Immature natural killer cell (primary cell): ENCODE data around the gene PATE1. TPM values are rescaled to one million over a fixed set of nuclear protein-coding genes. Genes with fewer than 3 reads are reported as not detected.
"Not testable (repeated sequence)": the region's sequence is repeated elsewhere in the genome, so short reads cannot be mapped to it uniquely, and the experiment has no call there.

Experiments used
- DNase-seq, 3 donors: peaks; one replicate each; pipeline ENCODE4 v3.0.0; 2022; ENCODE audit warnings: mixed read lengths in 1 of 3
- H3K27ac Mint-ChIP-seq, 6 donors: one replicate each; pipeline ENCODE4 v1.8.0; 2020; ENCODE audit warnings: mixed read lengths in 6 of 6, mild to moderate bottlenecking in 5 of 6, inconsistent platforms in 4 of 6, moderate library complexity in 3 of 6
- H3K27me3 Mint-ChIP-seq, 3 donors: one replicate each; pipeline ENCODE4 v1.8.0; 2020 to 2021; ENCODE audit warnings: low read depth in 3 of 3, mild to moderate bottlenecking in 3 of 3, mixed read lengths in 3 of 3, moderate library complexity in 3 of 3, inconsistent platforms in 1 of 3
- H3K36me3 Mint-ChIP-seq, 3 donors: one replicate each; pipeline ENCODE4 v1.8.0; 2020; ENCODE audit warnings: mixed read lengths in 3 of 3, inconsistent platforms in 2 of 3, mild to moderate bottlenecking in 2 of 3
- H3K4me1 Mint-ChIP-seq, 2 donors: one replicate each; pipeline ENCODE4 v1.8.0; 2020; ENCODE audit warnings: inconsistent platforms in 2 of 2, mild to moderate bottlenecking in 2 of 2, mixed read lengths in 2 of 2, moderate library complexity in 1 of 2
- H3K4me3 Mint-ChIP-seq, 5 donors: one replicate each; pipeline ENCODE4 v1.8.0; 2020; ENCODE audit warnings: mild to moderate bottlenecking in 5 of 5, mixed read lengths in 5 of 5, inconsistent platforms in 3 of 5, moderate library complexity in 3 of 5
- H3K9me3 Mint-ChIP-seq, 6 donors: one replicate each; pipeline ENCODE4 v1.8.0; 2020; ENCODE audit warnings: mild to moderate bottlenecking in 6 of 6, mixed read lengths in 6 of 6, inconsistent platforms in 4 of 6, moderate library complexity in 3 of 6
- polyA plus RNA-seq, 3 donors: library from polyadenylated mRNA; unstranded; fragments of 300-500 nt; fragmentation: Illumina TruSeq; gene quantifications; one replicate each; pipeline ENCODE4 v1.2.3, GENCODE V29; 2021

PATE1 gene, protein sequence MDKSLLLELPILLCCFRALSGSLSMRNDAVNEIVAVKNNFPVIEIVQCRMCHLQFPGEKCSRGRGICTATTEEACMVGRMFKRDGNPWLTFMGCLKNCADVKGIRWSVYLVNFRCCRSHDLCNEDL
- polyA plus RNA-seq: not detected

- no peaks in the 10 kb centered on the region for H3K36me3 Mint-ChIP-seq
- H3K9me3 Mint-ChIP-seq: peaks cover 0 to 1% (median 0%) of the 10 kb centered on the region in 6 donors
- H3K4me3 Mint-ChIP-seq: no peak within 1 kb of the TSS
- H3K27me3 Mint-ChIP-seq: peaks cover 0 to 5% (median 3%) of the 10 kb centered on the region in 3 donors
- H3K4me1 Mint-ChIP-seq: no peaks in the 10 kb centered on the region
- H3K27ac Mint-ChIP-seq: no peak within 1 kb of the TSS
- DNase-seq: no peak
These were observed at the start of gene PATE1 for GRCh38 chr11:125745979-125746378. PATE1 (plus strand) TSS chr11:125746279; CDS start chr11:125746305, 26 bp downstream.

- peaks cover 2 to 5% (median 4%) of the 10 kb centered on the region in 3 donors for H3K27me3 Mint-ChIP-seq
- no peak overlapping the region for H3K27ac Mint-ChIP-seq
These were observed 45.0 kb upstream of the PATE1 start for GRCh38 chr11:125701018-125701610.

GRCh38 chr11:125701858-125702621 lies 44.0 kb upstream of the PATE1 start:
- no peaks in the 10 kb centered on the region for H3K36me3 Mint-ChIP-seq
- H3K27me3 Mint-ChIP-seq: peaks cover 4 to 6% (median 6%) of the 10 kb centered on the region in 3 donors

More at GRCh38 chr11:125701018-125701610, 45.0 kb upstream of the PATE1 start:
- Mint-ChIP-seq H3K4me3 (no peak overlapping the region), H3K36me3 (no peaks in the 10 kb centered on the region), H3K4me1 (no peaks in the 10 kb centered on the region), H3K9me3 (peaks cover 0 to 2% (median 0%) of the 10 kb centered on the region in 6 donors)
- DNase-seq: no peak

DNA sequence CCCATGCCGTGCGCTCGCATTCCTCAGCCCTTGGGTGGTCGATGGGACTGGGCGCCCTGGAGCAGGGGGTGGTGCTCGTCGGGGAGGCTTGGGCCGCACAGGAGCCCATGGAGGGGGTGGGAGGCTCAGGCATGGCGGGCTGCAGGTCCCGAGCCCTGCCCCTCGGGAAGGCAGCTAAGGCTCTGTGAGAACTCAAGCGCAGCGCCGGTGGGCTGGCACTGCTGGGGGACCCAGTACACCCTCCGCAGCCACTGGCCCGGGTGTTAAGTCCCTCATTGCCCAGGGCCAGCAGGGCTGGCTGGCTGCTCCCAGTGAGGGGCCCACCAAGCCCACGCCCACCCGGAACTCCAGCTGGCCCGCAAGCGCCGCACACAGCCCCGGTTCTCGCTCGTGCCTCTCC lies 41.4 kb upstream of the PATE1 start:
- H3K27ac Mint-ChIP-seq, H3K4me3 Mint-ChIP-seq, H3K27me3 Mint-ChIP-seq, DNase-seq, H3K9me3 Mint-ChIP-seq, H3K4me1 Mint-ChIP-seq, H3K36me3 Mint-ChIP-seq: not testable (repeated sequence)

More at GRCh38 chr11:125701858-125702621, 44.0 kb upstream of the PATE1 start:
- Mint-ChIP-seq H3K27ac (no peak overlapping the region), H3K4me1 (no peaks in the 10 kb centered on the region), H3K4me3 (no peak overlapping the region), H3K9me3 (peaks cover 0 to 2% (median 0%) of the 10 kb centered on the region in 6 donors)
- DNase-seq: no peak

DNA sequence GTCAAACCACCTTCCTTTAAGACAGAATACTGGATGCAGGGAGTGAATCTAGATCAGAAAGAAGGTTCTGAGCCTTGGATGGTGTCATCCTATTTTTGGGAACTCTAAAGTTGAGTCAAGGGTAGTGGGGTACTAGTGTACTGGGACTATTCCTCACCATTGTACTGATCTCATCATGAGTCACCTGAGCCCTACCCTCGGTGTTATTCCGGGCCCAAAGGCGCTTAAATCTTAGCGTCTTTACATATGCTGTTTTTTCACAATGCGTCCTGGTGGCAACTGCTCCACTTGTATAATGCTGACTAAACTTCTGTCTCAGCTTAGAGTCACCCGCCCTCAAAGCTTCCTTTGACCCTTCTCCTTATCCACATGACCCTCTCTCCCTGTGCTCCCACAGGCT lies 25.3 kb upstream of the PATE1 start:
- Mint-ChIP-seq H3K4me1 (no peaks in the 10 kb centered on the region), H3K9me3 (no peaks in the 10 kb centered on the region), H3K36me3 (no peaks in the 10 kb centered on the region), H3K27ac (no peak overlapping the region), H3K4me3 (no peak overlapping the region), H3K27me3 (peaks cover 0 to 22% (median 4%) of the 10 kb centered on the region in 3 donors)
- DNase-seq: no peak

DNA sequence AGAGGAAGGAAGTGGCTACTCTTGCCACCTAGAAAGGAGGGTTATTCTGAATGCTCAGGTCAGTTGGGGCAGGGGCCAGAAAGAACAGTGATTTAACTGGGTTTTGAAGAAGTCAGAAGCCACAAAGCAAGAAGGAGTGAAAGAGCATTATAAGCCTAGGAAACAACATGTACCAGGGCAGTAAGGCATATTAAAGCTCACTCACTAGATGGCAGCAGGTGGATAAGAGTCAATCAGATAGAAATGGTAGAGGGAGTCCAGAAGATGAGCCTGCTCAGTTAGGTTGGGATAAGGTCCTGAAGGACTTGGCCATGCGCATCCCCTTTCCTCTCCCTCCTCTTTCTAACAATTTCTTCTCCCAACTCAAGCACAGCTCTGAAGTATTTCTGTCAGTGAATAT lies 22.0 kb upstream of the PATE1 start:
- no peaks in the 10 kb centered on the region for H3K4me1 Mint-ChIP-seq
- H3K36me3 Mint-ChIP-seq: no peaks in the 10 kb centered on the region
- no peak overlapping the region for H3K27ac Mint-ChIP-seq
- no peak for DNase-seq
- no peaks in the 10 kb centered on the region for H3K9me3 Mint-ChIP-seq
- H3K4me3 Mint-ChIP-seq: no peak overlapping the region
- peaks cover 4 to 19% (median 5%) of the 10 kb centered on the region in 3 donors for H3K27me3 Mint-ChIP-seq

GRCh38 chr11:125728969-125729368 lies 17.1 kb upstream of the PATE1 start:
- no peak for DNase-seq
- Mint-ChIP-seq H3K27ac (no peak overlapping the region), H3K9me3 (peaks cover 0 to under 1% (median 0%) of the 10 kb centered on the region in 6 donors), H3K36me3 (no peaks in the 10 kb centered on the region), H3K4me3 (no peak overlapping the region), H3K27me3 (peaks cover 0 to 4% (median 3%) of the 10 kb centered on the region in 3 donors), H3K4me1 (no peaks in the 10 kb centered on the region)

DNA sequence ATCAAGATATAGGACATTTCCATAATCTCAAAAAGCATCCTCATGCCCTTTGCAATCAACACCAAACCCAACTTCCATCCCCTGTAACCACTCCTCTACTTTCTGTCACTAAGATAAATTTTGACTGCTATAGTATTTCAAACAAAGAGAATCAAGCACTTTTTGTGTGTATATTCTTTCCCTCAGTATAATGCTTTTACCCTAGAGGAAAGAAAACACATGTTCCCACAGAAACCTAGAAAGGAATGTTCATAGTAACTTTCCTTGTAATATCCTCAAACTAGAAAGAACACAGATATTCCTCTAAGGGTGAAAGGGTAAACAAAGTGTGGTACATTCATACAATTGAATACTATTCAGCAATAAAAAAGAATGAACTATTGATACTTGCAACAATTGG lies 5.5 kb upstream of the PATE1 start:
- no peak for DNase-seq
- H3K4me1 Mint-ChIP-seq: no peaks in the 10 kb centered on the region
- no peak overlapping the region for H3K4me3 Mint-ChIP-seq
- peaks cover 0 to 8% (median 7%) of the 10 kb centered on the region in 3 donors for H3K27me3 Mint-ChIP-seq
- H3K9me3 Mint-ChIP-seq: peaks cover 0 to 13% (median 4%) of the 10 kb centered on the region in 6 donors
- H3K36me3 Mint-ChIP-seq: no peaks in the 10 kb centered on the region
- no peak overlapping the region for H3K27ac Mint-ChIP-seq

GRCh38 chr11:125743681-125744080 lies 2.4 kb upstream of the PATE1 start:
- no peaks in the 10 kb centered on the region for H3K4me1 Mint-ChIP-seq
- peaks cover 0 to under 1% (median 0%) of the 10 kb centered on the region in 6 donors for H3K9me3 Mint-ChIP-seq
- no peaks in the 10 kb centered on the region for H3K36me3 Mint-ChIP-seq
- DNase-seq: no peak
- H3K27ac Mint-ChIP-seq: no peak overlapping the region
- no peak overlapping the region for H3K4me3 Mint-ChIP-seq
- H3K27me3 Mint-ChIP-seq: peaks cover 0 to 8% (median 3%) of the 10 kb centered on the region in 3 donors

- Mint-ChIP-seq H3K36me3 (no peaks in the 10 kb centered on the region), H3K27me3 (peaks cover 0 to 5% (median 3%) of the 10 kb centered on the region in 3 donors), H3K4me3 (no peak overlapping the region), H3K4me1 (no peaks in the 10 kb centered on the region), H3K27ac (no peak overlapping the region), H3K9me3 (peaks cover 0 to 4% (median 0%) of the 10 kb centered on the region in 6 donors)
- DNase-seq: no peak
These were observed 4.5 kb downstream of the PATE1 start for GRCh38 chr11:125750629-125751028.

- H3K27me3 Mint-ChIP-seq: peaks cover 2 to 15% (median 3%) of the 10 kb centered on the region in 3 donors
- peaks cover 0 to 4% (median 0%) of the 10 kb centered on the region in 6 donors for H3K9me3 Mint-ChIP-seq
- H3K4me3 Mint-ChIP-seq: no peak overlapping the region
- no peaks in the 10 kb centered on the region for H3K36me3 Mint-ChIP-seq
- DNase-seq: no peak
- no peak overlapping the region for H3K27ac Mint-ChIP-seq
- H3K4me1 Mint-ChIP-seq: no peaks in the 10 kb centered on the region
These were observed 10.0 kb downstream of the PATE1 start for GRCh38 chr11:125756050-125756449.

- Mint-ChIP-seq H3K36me3 (no peaks in the 10 kb centered on the region), H3K27ac (no peak overlapping the region), H3K4me1 (no peaks in the 10 kb centered on the region), H3K4me3 (no peak overlapping the region), H3K27me3 (peaks cover 4 to 16% (median 7%) of the 10 kb centered on the region in 3 donors), H3K9me3 (no peaks in the 10 kb centered on the region)
- no peak for DNase-seq
These were observed 16.4 kb downstream of the PATE1 start for GRCh38 chr11:125762445-125762844.

DNA sequence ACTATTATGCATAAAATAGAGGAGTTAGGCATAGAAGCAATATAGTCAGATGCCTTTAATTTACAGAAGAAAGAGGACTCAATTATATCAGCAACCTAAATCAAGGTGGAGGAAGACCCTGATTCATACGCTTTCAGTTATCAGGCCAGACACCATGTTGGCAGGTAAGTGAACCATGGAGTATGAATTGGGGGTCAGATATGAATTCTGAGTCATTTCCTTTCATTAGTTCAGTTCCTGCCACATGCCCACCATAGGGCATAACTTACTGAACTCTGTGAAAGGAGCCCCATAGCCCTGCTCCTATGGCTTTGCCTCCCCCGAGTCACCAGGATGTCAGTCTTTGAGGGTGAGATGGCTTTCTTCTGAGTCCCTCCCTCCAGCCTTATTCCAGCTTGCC lies 17.4 kb downstream of the PATE1 start:
- H3K36me3 Mint-ChIP-seq: no peaks in the 10 kb centered on the region
- no peak for DNase-seq
- H3K27ac Mint-ChIP-seq: no peak overlapping the region
- no peak overlapping the region for H3K4me3 Mint-ChIP-seq
- peaks cover 7 to 16% (median 7%) of the 10 kb centered on the region in 3 donors for H3K27me3 Mint-ChIP-seq
- no peaks in the 10 kb centered on the region for H3K9me3 Mint-ChIP-seq
- H3K4me1 Mint-ChIP-seq: no peaks in the 10 kb centered on the region

GRCh38 chr11:125766251-125766650 lies 20.2 kb downstream of the PATE1 start:
- H3K36me3 Mint-ChIP-seq: no peaks in the 10 kb centered on the region
- H3K9me3 Mint-ChIP-seq: peaks cover 0 to 2% (median 0%) of the 10 kb centered on the region in 6 donors
- H3K27me3 Mint-ChIP-seq: peaks cover 4 to 6% (median 4%) of the 10 kb centered on the region in 3 donors
- H3K27ac Mint-ChIP-seq: no peak overlapping the region
- H3K4me1 Mint-ChIP-seq: no peaks in the 10 kb centered on the region
- H3K4me3 Mint-ChIP-seq: no peak overlapping the region
- no peak for DNase-seq
